Raji (cell line): ENCODE measurements around the gene HOXD3.

Experiments used
- POLR2A ChIP-seq: IDR thresholded peaks from 2 replicates; pipeline ENCODE4 v1.6.1; 2011; ENCODE audit warnings: low read depth, low read length, control low read depth; ENCODE audit not compliant: insufficient read depth

Gene HOXD3

DNA sequence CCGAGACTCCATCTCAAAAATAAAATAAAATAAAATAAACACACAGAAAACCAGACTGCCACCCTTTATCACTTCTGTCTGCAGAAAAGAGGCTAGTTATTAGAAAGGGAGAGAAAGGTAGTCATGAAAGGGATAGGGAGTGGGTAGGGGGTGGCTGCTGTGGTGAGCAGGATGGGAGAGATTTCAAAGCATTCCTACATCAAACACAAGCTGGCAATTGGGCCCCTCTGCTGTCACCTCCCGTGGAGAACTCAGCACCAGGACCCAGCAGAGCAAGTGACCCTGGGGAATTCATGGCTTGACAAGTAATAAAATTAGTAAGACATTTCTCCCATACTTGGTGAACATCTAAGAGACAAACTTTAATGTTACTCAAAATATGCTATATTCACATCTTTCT lies 27.6 kb downstream of the HOXD3 start:
- no peak for TF ChIP-seq POLR2A

DNA sequence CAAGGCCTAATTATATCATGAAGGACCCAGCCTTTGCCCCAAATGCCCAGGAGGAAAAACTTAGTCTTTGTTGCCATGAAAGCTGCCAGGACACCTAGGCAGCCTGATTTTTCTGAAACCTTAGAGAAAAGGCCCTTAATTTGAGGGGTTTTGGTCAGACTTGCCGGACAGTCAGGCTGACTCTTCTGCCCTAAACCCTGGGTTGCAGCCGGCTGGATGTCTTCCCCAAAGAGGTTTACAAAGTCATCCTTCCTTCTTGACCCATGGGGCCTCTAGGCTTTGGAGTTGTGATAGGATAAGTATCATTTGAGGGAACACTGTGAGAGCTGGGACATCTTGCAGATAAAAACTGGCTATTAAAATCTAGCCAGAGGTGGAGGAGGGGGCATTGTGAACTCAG lies 28.9 kb downstream of the HOXD3 start:
- no peak for TF ChIP-seq POLR2A

DNA sequence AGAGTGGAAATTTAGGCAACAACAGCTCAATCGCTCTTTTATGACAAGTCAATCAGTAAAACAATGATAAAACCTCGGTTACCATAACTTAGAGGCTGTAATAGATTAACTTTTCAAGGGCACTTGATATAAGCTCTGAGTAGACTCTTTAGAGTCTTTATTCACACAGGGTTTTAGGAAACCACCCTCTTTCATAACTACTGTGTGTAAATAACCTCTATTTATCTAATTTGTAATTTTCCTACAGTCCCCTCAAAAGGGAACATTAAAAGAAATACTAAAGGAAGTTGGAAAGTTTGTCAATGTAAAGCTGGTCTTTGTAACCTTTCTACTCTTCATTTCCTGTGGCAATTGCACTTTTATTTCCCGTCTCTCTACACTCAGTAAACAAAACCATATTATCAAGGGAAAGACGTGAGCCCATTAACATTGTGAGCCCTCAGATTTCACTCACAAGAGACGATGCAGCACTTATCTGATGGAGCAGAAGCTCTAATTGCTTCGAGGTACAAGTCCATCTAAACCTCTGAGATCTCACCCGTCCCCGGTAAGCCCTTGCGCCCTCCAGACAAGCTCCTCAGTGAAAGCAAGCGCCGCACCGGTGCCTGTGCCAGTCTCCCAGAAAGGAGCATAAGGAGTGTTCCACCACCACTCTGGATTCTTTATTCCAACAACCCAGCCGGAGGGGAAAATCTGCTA lies 30.2 kb downstream of the HOXD3 start:
- TF ChIP-seq POLR2A: no peak

- TF ChIP-seq POLR2A: no peak
These were observed 31.0 kb downstream of the HOXD3 start, which contains the start of gene HOXD1 for GRCh38 chr2:176187899-176188773. Gene HOXD1 (plus strand): TSS chr2:176188668. CDS start chr2:176188802, 134 bp downstream.

DNA sequence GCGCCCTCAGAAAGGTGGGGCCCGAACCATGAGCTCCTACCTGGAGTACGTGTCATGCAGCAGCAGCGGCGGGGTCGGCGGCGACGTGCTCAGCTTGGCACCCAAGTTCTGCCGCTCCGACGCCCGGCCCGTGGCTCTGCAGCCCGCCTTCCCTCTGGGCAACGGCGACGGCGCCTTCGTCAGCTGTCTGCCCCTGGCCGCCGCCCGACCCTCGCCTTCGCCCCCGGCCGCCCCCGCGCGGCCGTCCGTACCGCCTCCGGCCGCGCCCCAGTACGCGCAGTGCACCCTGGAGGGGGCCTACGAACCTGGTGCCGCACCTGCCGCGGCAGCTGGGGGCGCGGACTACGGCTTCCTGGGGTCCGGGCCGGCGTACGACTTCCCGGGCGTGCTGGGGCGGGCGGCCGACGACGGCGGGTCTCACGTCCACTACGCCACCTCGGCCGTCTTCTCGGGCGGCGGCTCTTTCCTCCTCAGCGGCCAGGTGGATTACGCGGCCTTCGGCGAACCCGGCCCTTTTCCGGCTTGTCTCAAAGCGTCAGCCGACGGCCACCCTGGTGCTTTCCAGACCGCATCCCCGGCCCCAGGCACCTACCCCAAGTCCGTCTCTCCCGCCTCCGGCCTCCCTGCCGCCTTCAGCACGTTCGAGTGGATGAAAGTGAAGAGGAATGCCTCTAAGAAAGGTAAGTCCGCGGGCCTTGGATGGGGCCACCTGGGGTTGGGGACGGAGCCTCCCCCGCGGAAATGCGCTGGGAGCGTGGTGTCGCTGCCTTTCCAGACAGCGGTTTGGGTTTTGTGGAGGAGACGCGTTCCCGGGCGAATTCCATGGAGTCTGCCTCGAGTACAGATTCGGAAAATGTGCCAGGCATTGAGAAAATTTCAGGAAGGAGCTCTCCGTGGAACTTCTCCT lies 31.9 kb downstream of the HOXD3 start:
- no peak for TF ChIP-seq POLR2A

- TF ChIP-seq POLR2A: no peak
These were observed 32.9 kb downstream of the HOXD3 start for GRCh38 chr2:176189681-176190641.

GRCh38 chr2:176192351-176192750 lies 35.2 kb downstream of the HOXD3 start:
- no peak for TF ChIP-seq POLR2A

DNA sequence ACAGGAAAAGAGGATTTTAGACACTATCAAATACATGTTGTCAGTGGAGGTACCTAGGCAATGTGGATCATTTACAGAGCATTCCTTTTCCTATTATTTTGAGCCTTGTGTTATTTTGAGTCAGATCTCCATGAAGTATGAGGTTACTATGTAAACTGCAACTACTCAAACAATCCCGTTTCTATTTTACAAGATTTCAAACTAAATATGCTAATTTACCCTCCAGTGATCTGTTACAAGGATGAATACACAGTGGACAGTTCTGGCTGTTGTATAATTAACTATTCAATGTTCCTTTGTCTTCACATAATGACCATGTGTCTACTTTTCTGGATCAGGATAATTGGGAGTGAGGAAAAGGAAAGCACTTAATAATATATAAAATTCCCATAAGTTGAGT lies 35.9 kb downstream of the HOXD3 start:
- no peak for TF ChIP-seq POLR2A

GRCh38 chr2:176199902-176200301 lies 42.8 kb downstream of the HOXD3 start:
- TF ChIP-seq POLR2A: no peak

- TF ChIP-seq POLR2A: no peak
These were observed 43.9 kb downstream of the HOXD3 start for GRCh38 chr2:176200971-176201370.

GRCh38 chr2:176202491-176202890 lies 45.4 kb downstream of the HOXD3 start:
- no peak for TF ChIP-seq POLR2A

GRCh38 chr2:176205126-176205525 lies 48.0 kb downstream of the HOXD3 start:
- no peak for TF ChIP-seq POLR2A

DNA sequence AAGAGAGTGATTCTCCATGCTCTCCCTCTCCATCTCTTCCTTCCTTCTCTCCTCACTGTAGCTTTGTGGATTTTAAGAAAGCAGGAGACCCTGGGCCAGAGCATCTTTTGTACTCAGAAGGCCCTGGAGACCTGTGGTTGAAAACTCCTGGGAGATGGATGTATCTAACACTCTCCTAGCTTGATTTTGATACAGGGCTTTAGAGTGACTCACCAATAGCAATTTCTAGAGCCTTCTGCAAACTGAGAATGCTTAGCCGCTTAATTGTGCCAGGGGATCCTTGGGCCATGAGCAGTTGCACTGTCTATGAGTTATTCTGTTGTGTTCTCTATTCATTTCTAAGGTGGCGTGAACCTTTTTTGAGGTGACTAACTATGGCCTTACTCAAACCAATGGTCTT lies 49.0 kb downstream of the HOXD3 start:
- TF ChIP-seq POLR2A: no peak

- TF ChIP-seq POLR2A: no peak
These were observed 49.6 kb downstream of the HOXD3 start for GRCh38 chr2:176206682-176207081.
